Brain microvascular endothelial cell (primary cell): Measurements from ENCODE around the gene WASHC4.
A peak's percentile ranks its signal among the peaks of the same experiment; 100 is the strongest.

Experiments
- DNase-seq: peaks from one replicate; pipeline ENCODE4 v3.0.0-alpha.2; 2020
- H3K27ac ChIP-seq: fragments of 250-450 bp; sonication (Bioruptor Pico); 2 replicates; pipeline ENCODE4 v1.5.1; 2020; ENCODE audit warnings: mild to moderate bottlenecking, moderate library complexity
- H3K27me3 ChIP-seq: fragments of 250-450 bp; sonication (Bioruptor Pico); replicated peaks from 2 replicates; pipeline ENCODE4 v1.5.1; 2020; ENCODE audit warnings: mild to moderate bottlenecking
- H3K36me3 ChIP-seq: fragments of 250-450 bp; sonication (Bioruptor Pico); replicated peaks from 2 replicates; pipeline ENCODE4 v1.5.1; 2020; ENCODE audit warnings: mild to moderate bottlenecking
- H3K4me3 ChIP-seq: 2 replicates; pipeline ENCODE4 v1.5.1; 2011; ENCODE audit warnings: low read depth, mild to moderate bottlenecking, control low read depth, low read length, moderate library complexity
- CTCF ChIP-seq: IDR thresholded peaks from 2 replicates; pipeline ENCODE4 v1.5.1; 2011; ENCODE audit warnings: low read depth, mild to moderate bottlenecking, moderate library complexity, low read length, control low read depth, inconsistent platforms; ENCODE audit errors: missing control alignments
- in situ Hi-C: cut with HindIII; loops from 2 replicates; pipeline ENCODE4 v1.10.0; 2017; ENCODE audit warnings: low sequenced_read_pairs, low pct_ligation_motif_present

Gene WASHC4

DNA sequence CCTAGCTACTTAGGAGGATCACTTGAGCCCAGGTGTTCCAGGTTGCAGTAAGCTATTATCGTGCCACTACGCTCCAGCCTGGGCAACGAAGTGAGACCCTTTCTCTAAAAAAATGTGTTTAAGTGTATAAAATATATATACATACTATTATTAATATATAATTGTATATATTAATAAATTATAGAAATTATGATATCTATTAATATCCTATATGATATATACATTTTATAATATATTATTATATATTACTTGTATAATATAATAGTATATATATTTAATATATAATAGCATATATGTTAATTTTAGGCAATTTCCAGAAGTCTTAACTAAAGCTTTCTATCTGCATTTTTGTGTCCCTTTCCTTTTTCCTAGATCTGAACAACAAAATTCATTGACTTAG lies 35.5 kb upstream of the WASHC4 start:
- Histone ChIP-seq H3K27ac (no peak overlapping the region), H3K4me3 (no peak overlapping the region), H3K27me3 (no peaks in the 10 kb centered on the region), H3K36me3 (peaks cover 34% of the 10 kb centered on the region)
- DNase-seq, result no peak
- in situ Hi-C loops, result no loop called here
- TF ChIP-seq CTCF, result no peak

- in situ Hi-C loops, result no loop called here
- Histone ChIP-seq H3K27me3 (no peaks in the 10 kb centered on the region), H3K27ac (no peak overlapping the region), H3K4me3 (no peak overlapping the region), H3K36me3 (peaks cover 27% of the 10 kb centered on the region)
- TF ChIP-seq CTCF, result no peak
- no peak for DNase-seq
Observed at GRCh38 chr12:105072888-105073488, 34.5 kb upstream of the WASHC4 start.

- Histone ChIP-seq H3K27ac (no peak overlapping the region), H3K27me3 (no peaks in the 10 kb centered on the region), H3K36me3 (peaks cover 12% of the 10 kb centered on the region), H3K4me3 (no peak overlapping the region)
- TF ChIP-seq CTCF, result no peak
- peak; percentile 24 for DNase-seq
- in situ Hi-C loops, result no loop called here
Observed at GRCh38 chr12:105076098-105076497, 31.4 kb upstream of the WASHC4 start.

DNA sequence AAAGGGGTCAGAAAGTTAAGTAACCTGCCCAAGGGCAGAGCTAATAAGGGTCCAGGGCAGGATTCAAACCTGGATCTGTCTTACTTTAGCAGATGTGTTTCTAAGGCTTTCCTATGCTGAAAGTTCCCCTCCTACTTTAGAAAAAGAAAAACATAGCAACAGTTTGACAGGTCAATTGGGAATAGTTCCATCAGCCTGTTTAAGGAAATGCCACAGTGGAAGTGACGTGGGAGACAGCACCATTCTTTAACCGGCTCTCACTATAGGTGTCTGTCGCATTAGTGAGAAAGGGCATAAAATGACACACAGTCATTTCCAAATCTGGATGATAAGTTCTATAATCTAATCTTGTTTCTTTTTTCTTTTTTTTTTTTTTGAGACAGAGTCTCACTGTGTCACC lies 30.6 kb upstream of the WASHC4 start:
- TF ChIP-seq CTCF, result no peak
- Histone ChIP-seq H3K4me3 (no peak overlapping the region), H3K36me3 (peaks cover 11% of the 10 kb centered on the region), H3K27me3 (no peaks in the 10 kb centered on the region), H3K27ac (no peak overlapping the region)
- in situ Hi-C loops, result no loop called here
- no peak for DNase-seq

DNA sequence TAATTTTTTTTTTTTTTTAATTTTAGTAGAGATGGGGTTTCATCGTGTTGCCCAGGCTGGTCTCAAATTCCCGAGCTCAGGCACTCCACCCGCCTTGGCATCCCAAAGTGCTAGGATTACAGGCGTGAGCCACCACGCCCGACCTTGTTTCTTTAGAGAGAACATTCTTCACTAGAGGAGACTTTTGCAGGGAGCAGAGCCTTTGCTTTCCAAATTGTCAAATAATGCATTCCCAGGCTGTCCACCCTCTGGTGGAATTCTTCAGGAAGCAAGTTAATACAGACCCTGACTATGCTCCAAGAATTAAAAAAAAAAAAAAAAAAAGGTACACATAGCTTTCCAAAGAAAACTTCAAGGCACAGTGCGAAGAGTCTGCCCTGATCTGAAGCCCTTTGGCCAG lies 30.1 kb upstream of the WASHC4 start:
- no peak overlapping the region for H3K27ac ChIP-seq
- H3K36me3 ChIP-seq, result peaks cover 8% of the 10 kb centered on the region
- H3K27me3 ChIP-seq, result no peaks in the 10 kb centered on the region
- no peak for TF ChIP-seq CTCF
- no peak overlapping the region for H3K4me3 ChIP-seq
- no peak for DNase-seq
- in situ Hi-C loops, result no loop called here
